Fibroblast of villous mesenchyme (primary cell): Measurements from ENCODE around the gene MYEF2. TPM values are rescaled to one million over a fixed set of nuclear protein-coding genes. Genes with fewer than 3 reads are reported as not detected.

Source experiments
- DNase-seq: peaks from one replicate; pipeline ENCODE4 v3.0.0-alpha.2; 2010; ENCODE audit warnings: low read depth
- H3K4me3 ChIP-seq: 2 replicates; pipeline ENCODE4 v1.5.1; 2011; ENCODE audit warnings: low read depth, mild to moderate bottlenecking, low read length
- total RNA-seq: library from RNA; depleted of rRNA; stranded (reverse); fragments of >200 nt; gene quantifications from 2 replicates; pipeline ENCODE4 v1.2.3, GENCODE V29; 2012
- TF ChIP-seq, protein P1 (sequence below): IDR thresholded peaks from 2 replicates; pipeline ENCODE4 v1.5.1; 2012; ENCODE audit warnings: low read depth, mild to moderate bottlenecking, low read length; ENCODE audit not compliant: insufficient read depth

The MYEF2 gene
- total RNA-seq, result 3.5 and 6.9 TPM in 2 replicates

GRCh38 chr15:48177766-48178647 is at the start of gene MYEF2:
Gene MYEF2, minus strand, starts transcription at chr15:48178295. Its CDS starts 58 bp downstream, at chr15:48178237.
- DNase-seq, result peak; percentile 30

DNA sequence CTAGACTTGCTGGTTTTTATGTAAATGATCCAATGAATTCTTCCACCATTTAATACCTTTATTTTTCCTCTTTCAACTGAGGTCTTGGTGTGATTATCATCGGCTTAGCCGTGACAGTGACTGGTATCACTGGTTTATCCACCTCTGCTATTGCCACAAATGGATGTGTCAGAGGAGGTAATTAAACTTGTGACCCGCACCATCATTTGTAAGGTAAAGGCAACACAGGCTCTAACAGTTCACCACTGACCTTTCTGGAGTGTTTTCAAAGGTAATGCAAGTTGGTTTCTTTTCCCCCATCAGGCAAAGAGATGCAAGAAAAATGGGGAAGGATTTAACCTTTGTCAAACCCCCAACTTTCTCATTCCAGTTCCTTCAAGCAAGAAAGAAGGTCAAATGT is 47.7 kb upstream of the MYEF2 start:
- TF ChIP-seq, protein P1, sequence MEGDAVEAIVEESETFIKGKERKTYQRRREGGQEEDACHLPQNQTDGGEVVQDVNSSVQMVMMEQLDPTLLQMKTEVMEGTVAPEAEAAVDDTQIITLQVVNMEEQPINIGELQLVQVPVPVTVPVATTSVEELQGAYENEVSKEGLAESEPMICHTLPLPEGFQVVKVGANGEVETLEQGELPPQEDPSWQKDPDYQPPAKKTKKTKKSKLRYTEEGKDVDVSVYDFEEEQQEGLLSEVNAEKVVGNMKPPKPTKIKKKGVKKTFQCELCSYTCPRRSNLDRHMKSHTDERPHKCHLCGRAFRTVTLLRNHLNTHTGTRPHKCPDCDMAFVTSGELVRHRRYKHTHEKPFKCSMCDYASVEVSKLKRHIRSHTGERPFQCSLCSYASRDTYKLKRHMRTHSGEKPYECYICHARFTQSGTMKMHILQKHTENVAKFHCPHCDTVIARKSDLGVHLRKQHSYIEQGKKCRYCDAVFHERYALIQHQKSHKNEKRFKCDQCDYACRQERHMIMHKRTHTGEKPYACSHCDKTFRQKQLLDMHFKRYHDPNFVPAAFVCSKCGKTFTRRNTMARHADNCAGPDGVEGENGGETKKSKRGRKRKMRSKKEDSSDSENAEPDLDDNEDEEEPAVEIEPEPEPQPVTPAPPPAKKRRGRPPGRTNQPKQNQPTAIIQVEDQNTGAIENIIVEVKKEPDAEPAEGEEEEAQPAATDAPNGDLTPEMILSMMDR, result no peak
- DNase-seq, result no peak
- H3K4me3 ChIP-seq, result no peak overlapping the region

More at GRCh38 chr15:48177766-48178647, at the start of gene MYEF2:
- peak within 1 kb of the TSS; percentile 59 for H3K4me3 ChIP-seq
- TF ChIP-seq, protein P1, result no peak

DNA sequence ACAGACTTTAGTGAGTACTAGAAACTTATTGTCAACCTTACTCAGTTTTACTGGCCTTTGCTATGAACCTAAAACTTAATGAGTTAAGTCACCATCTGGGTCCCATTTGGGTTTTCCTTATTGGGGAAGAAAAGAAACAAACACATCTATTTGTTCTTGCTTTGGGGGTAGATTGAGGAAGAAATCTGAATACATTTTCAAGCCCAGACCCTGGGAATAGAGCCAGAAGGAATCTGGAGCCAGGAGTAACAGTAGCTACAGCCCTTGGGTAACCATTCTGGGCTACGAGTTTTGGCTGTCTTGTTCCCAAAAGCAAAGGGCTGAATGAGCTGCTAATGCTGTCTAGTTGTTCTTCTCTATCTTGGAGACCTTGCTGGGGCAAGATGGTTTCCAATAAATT is 44.5 kb upstream of the MYEF2 start:
- TF ChIP-seq, protein P1, result no peak
- no peak for DNase-seq
- no peak overlapping the region for H3K4me3 ChIP-seq

DNA sequence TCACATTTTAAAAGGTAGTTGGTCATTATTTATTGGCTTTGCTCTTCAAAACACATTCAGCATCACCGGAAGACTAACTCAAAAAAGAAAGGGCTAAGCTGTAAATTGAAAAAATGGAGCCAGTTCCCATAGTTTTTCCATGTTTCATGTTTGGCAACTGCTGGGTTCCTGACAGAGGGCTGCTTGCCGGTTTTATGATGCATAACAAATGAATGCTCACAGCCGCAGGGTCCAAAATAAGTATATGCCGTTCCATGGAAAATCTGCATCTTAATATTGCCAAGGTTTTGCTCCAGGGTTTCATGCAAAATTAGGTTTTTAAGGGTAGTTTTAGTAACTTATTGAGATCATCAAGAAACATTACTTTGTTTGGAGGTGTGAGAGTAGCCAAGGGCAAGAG is 43.8 kb upstream of the MYEF2 start:
- no peak overlapping the region for H3K4me3 ChIP-seq
- TF ChIP-seq, protein P1, result no peak
- no peak for DNase-seq

DNA sequence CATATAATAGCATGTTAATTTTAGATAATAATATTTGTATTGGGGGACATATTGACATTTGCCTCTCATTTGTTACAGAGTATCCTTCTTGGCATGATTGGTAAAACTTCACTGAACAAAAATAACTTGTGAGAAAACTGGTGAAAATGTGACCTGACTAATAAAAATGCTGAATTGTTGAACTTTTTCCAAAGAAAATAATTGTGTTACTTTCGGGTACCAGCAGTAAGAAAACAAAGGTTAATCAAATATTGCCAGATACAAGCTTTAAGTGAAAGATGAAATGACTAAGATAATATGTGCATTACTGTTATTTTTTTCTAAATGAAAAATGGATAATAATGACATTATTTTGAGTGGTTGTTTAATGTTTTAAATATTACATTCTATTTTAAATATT is 43.2 kb upstream of the MYEF2 start:
- no peak for DNase-seq
- TF ChIP-seq, protein P1, result no peak
- no peak overlapping the region for H3K4me3 ChIP-seq

GRCh38 chr15:48205981-48206380 is 27.9 kb upstream of the MYEF2 start, which contains the start of gene SLC12A1:
Gene SLC12A1, plus strand, starts transcription at chr15:48206302. Its CDS starts 1,418 bp downstream, at chr15:48207720.
- H3K4me3 ChIP-seq, result no peak within 1 kb of the TSS
- no peak for DNase-seq
- TF ChIP-seq, protein P1, result no peak
